Germinal center (tissue), 1 donor: ENCODE results near the gene NMRK1.
A peak's percentile ranks its signal among the peaks of the same experiment; 100 is the strongest.

ENCODE experiments used
- DNase-seq: peaks from one replicate; pipeline ENCODE4 v3.0.0; 2012; ENCODE audit warnings: mixed read lengths, low spot score

Gene NMRK1

DNA sequence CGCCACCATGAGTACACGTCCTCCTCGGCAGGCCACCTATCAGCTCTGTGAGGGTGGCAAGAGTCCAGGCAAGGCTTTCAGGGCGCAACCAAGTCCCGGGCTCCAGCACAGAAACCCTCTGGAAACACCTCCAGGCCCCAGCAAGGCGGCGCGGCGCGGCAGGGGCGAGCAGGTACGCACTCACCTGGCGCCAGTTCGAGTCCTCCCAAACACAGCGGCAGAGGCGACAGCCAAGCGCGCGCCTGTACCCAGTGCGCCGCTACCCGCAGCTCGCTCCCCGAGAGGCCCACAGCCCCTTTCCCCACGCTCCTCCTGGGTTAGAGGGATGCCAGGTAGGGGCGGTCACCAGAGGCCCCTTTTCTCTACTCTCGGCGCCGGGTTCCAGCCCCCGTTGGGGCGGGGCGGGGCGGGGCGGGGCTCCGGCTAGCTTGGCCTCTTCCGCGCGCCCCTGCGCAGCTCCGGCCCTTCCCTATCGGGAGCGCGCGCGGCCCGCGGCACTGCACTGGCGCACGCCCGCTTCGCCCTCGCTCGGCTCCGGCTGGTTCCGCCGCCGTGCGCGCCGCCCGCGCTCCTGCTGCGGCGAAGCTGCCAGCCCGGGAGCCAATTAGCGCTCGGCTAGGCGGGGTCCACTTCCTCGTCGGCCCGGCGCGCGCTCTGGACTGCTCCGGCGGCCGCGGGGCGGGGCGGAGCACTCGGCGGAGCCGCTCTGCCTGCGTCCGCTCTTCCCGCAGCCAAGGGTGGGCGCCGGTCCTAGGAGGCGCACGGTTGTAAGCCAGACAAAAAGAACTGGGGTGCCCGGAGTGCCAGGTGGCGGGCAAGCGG is at the start of gene NMRK1, which contains the start of gene OSTF1:
TSS of gene NMRK1 (minus strand) at position 332 of the 822 bp plus-strand sequence. CDS start 5,040 bp downstream, outside the sequence.
TSS of gene OSTF1 (plus strand) at position 691 of the 822 bp plus-strand sequence. CDS start 179 bp downstream, outside the sequence.
- DNase-seq, result peak; percentile 95

DNA sequence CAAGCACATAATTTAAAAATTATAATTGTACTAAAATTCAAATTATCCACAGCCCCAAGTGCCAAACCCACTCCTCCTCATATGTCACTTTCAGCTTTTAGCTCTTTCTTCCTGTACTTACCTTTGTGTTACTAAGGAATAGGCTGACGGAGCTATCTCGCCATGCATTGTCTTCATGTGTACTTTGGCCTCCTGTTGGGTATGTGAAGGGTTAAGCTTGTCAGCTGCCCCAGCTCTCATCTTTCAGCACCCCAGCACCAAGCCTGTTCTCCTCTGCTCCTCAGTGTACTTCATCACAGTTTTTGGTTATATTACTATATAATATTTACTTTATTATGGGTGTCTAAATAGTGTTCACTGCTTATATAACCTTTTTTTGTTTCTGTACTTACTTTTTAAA is 46.5 kb upstream of the NMRK1 start:
- DNase-seq, result no peak

DNA sequence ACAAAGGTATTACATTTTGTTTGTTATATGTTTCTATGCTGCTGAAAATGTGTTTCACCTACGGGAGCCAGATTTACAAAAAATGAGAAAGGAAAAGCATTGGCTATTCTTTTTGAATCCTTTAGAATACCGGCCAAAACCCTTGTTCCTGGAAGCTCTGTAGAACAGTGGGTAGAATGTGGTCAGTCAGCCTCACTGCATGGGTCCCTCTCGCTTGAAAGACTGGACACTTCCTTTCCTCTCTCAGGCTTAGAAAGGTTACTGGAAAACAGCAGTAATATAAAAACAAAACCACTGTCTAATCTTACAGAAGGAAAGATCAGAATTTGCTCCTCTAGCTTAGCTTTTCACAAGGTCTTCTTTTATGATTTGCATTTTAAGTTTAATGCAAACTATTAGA is 45.4 kb upstream of the NMRK1 start:
- DNase-seq, result no peak

DNA sequence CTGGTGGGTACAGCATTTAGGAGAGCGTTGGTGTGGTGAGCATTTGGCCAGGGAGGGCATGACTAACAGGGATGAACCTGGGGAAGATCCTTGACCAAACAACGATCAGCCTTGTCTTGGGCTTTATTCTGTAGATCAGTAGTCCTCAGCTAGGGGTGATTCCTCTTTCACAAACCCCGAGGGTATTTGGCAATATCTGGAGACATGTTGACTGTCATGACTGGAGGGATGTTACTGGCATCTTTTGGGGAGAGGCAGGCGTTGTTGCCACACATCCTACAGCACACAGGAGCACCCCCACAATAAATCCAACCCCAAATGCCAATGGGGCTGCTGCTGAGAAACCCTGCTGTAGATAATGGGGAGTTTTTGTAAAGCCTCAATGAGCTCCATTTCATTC is 44.3 kb upstream of the NMRK1 start:
- DNase-seq, result no peak

DNA sequence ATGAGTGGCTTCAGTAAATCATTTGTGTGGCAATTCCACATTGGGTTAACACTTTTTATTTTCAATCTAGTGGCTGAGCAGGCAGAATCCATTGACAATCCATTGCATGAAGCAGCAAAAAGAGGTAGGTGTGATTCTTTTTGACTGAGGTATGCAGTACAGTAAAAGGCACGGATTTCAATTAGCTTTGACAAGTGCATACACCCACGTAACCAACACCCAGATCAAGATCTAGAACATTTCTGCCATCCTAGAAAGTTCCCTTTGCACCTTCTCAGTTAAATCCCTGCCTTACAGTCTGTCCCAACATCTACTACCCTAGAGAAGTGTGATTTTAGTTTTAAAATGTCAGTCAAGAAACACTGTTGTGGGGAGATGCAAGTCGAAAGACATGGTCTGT is 43.7 kb upstream of the NMRK1 start:
- DNase-seq, result no peak

DNA sequence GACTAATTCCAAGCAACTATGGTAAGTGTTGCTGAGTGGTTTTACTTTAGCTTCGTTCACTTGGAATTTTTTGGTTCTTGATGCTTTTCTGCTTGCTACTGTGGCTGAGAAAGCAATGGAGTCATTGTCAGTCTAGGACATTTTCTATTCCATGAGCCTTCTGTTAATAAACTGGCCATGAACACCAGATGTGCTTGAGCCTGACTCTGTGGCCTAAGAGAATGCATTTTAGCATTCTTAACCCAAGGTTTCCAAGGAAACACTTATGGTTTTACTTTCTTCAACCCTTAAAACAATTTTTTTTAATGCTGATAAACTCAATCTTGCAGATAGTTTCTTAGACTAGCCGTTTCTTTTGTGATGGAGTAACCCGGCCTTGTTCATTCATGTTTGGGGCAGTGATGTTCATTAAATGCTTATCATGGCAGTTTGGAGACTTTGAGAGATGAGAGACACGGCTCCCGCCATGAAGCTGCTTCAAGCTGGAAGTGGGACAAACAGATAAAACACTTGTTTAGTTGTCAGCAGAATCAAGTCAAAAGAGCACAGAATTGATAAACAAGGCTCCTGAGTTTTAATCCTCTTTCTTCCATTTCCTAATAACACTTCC is 42.8 kb upstream of the NMRK1 start:
- DNase-seq, result no peak

DNA sequence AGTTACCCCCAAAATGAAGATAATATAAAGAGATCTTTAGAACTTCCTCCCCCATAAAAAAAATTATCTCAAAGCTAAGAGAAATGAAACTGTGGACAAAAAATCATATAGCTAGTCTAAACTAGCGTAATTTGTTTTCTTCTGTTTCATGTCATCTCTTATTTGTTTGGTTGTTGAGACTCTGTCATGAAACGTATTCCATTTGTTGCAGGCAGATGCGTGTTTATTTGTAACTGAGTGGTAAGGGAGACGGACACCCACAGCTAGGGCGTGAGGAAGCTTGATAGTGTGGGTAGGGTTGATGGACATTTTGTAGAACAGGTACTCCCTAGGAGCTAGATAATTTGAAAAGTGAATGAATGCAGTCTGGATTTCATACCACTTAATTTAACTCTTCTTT is 42.2 kb upstream of the NMRK1 start:
- DNase-seq, result no peak

DNA sequence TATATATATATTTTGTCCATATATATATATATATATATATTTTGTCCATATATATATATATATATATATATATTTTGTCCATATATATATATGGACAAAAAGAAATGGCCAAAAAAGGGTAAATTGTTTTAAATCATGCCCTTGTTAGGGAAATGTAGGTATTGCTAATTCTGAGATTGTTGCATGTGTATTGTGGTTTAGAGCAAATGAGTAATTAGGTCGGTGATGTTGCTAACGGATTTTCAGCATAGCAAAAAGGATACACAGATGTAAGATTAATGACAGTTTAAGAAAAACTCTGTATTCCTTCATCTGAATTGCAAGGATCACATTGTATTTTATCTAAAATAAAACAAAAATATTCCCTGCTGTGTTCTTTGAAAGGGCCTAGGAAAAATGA is 40.6 kb upstream of the NMRK1 start:
- DNase-seq, result no peak

DNA sequence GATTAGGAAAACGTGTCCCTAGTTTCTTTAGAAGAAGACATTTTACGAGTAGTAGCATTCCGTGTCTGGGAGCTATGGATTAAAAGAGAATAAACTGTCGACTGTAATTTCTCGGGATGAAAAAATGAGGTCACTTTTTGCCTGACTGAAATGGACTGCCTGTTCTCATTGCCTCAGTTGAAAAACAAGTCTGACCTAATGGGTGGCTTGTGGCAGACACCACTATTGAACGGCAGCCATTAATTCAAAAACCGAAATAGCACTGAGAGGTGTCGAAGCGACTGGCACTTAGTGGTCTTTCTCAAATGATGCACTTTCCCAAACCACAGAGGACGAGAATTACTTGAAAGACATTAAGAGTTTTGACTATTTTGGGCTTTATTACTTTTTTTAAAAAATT is 35.7 kb upstream of the NMRK1 start:
- DNase-seq, result no peak

DNA sequence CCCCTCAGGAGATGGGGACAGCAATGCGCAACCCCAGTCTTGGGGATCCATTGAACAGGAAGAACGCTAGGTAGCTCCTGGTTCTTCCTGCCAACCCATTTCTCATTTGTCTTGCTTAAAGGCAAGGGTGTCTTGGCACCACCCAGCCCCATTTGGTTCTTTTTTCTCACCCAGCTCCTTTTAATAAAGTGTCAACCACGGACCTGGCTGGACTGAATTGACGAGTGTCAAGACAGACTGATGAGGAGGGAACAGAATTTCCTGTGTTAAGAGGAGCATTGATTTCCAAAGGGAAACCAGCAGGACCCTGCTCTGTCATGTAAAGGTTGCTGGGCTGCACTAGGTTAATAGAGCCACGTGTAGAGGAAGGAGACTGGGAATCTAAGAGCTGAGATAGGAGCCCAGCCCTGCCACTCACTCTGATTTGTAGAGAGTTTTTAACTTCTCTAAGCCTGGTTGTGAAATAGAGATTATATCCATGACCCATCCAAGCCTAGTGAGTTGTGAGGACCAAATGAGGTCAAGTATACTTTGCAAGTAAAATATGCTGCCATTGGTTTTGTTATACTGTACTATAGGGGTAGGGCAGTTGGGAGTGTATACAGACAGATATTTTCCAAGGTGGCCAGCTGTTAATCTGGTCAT is 34.1 kb upstream of the NMRK1 start:
- DNase-seq, result no peak

DNA sequence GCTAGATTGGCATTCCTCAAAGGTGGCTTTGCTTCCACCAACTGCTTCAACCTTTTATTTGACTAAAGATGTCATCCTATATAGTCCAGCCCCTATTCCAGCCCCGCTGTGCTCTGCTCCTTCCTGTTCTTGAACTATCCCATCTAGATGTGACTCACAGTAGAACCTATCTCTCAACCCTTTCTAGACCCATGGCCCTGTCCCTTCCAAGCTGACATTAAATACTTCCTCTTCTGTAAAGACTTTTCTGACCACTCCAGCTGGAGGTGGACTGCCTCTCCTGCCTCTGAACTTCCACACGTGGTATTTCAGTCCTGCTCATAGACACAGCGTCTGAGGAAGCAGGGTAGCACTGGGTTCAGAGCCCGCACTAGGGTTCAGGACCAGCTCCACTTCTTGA is 32.7 kb upstream of the NMRK1 start:
- DNase-seq, result no peak

DNA sequence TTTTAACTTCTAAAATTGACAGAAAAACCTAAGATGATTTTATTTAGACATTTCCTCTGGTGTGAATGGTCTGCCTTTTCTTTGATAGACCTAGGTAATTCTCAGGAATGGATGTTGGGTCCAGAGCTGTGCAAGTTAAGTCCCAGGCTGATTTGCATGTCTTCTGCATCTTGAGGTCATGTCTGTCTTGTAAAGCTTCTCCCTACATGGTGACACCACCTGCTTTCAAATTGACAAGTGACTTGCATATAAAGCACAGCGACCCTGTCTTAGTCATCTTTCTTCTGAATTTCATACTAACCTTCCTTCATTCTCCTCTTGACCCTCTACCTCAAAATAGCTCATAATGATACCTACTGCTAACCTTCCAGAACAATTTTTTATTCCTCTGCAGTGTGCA is 29.6 kb upstream of the NMRK1 start:
- no peak for DNase-seq

DNA sequence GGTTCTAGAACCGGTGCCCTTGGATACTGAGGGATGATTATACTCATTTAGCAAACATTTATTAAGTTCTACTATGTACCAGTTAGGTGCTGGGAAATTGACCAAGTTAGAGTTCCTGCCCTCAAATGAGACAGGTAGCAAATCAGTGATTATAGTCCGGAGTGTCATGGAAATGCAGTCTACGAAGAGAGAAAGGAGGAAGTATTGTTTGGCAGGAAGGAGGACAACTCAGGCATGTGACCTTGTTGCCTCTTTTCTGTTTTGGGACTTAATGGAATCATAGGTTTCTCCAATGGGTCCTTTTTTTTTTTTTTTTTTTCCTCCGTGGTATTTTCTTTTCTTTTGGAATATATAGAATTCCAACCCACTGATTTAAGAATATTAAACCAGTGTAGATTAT is 28.4 kb upstream of the NMRK1 start:
- no peak for DNase-seq

DNA sequence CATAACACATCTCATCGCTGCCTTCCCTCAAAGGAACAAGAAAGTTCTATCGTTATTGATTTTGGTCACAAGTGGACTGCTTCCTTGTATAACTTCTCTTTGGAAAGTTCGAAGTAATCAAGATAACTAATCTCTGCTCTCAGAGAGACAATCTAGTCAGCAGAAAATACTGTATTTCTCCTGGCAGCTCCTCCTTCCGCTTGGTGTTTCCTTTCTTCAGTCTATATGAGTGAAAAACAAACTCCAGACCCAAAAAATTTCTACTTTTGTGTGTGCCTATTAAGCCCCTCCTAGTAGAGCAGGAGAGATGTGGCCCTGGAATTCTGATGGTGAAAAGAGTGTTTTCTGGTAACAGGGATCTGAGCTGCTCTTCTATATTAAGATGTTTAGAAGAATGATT is 24.8 kb upstream of the NMRK1 start:
- DNase-seq, result no peak

DNA sequence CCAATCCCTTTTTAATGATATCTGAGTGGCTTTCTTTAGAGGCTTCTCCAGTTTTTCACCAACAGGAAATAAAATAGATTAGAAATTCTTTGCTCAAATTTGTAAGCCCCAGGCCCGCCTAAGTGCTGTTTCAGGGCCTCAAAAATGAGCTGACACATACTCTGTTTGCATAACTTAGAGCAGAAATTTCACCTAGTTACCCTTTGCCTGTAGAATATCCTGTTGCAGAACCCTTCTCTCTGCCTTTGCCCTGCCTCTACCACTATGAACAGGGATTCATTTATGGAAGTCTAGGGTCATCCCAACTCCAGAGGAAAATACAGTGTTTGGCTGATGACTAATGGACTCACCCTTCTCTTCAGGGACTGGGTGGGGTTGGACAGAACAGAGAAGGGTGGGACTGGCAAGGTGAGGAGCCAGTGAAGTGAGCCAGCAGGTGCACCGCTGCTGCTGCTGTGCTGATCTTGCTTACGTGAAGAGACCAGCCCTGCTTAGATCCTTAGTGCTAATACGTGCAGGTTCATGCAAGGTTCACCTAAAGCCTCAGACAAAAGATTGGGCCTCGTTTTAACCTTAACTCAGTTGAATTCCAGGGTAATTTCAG is 23.2 kb upstream of the NMRK1 start:
- no peak for DNase-seq

DNA sequence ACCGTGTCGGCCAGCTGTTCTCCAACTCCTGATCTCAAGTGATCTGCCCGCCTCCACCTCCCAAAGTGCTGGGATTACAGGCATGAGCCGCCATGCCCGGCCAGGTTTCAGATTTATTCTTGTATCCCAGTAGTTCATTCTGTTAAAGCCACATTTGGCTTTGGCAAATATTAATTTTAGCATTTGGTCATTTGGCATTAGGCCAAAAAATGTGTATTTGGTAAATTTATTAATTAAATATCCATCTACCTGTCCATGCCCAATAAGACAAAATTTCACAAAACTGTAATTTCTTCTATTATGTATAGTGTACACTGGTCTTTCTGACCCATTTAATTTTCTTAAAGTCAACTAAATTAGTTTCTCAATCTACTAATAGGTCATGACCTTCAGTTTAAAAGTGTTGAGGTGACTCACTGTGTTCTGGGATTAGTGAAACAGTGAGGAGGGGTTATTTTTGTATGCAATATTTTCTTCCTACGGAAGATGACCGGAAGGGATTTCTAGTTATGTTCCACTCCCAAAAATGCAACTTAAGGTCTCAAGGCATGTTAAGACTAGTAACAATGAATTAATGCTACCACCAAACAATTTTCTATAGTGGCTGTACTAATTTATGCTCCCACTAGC is 21.4 kb upstream of the NMRK1 start:
- DNase-seq, result no peak

DNA sequence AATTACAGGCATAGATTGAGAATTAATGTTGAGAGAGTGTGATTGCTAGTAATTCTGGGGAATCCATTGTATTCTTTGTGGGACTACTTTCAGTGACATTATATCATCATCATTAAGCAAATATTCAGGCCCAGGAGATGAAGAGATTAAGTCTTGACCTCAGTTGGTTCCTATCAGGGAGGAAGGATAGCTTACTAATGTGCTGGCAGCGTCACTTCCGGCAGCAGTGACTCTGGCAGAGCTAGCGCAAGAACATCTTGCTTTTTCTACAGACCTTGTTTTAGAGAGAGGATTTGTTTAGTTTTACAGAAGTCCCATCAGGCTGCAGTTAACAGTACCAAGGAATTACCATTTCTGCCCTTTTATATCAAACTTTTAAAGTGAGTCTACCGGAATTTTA is 20.6 kb upstream of the NMRK1 start:
- DNase-seq, result no peak

DNA sequence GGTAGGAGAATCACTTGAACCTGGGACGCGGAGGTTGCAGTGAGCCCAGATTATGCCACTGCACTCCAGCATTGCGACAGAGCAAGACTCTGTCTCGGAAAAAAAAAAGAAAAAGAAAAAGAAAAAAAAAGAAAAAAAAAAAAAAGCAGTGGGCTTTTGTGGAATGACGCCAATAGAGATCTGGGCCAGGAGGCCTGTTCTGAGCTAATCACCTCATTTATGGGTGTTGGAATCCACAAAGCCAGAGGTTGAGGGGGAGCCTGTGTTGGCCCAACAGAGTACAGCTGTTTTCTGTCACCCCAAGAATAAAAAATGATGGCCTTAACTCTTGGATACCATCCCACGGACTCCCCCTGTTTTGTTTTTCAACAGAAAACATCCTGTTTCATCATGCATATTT is 18.9 kb upstream of the NMRK1 start:
- no peak for DNase-seq

DNA sequence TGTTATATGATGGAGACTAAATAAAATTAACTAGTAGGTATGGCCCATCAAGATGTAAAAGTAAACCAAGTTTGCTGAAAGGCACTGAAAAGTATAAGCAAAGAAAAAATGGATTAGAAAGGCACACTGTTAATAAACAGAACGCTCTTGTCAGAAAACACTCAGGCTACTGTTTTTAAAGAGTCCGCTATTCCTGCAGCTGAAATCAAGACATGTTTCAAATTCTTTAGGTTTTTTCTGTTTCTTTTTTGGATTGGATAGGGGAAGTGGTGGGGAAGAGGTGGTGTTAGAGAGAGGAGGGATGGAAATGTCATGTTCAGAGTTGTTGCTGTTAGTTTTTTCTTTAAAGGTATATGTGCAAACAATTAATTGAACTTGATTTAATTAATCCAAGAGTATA is 17.9 kb upstream of the NMRK1 start:
- DNase-seq, result no peak

DNA sequence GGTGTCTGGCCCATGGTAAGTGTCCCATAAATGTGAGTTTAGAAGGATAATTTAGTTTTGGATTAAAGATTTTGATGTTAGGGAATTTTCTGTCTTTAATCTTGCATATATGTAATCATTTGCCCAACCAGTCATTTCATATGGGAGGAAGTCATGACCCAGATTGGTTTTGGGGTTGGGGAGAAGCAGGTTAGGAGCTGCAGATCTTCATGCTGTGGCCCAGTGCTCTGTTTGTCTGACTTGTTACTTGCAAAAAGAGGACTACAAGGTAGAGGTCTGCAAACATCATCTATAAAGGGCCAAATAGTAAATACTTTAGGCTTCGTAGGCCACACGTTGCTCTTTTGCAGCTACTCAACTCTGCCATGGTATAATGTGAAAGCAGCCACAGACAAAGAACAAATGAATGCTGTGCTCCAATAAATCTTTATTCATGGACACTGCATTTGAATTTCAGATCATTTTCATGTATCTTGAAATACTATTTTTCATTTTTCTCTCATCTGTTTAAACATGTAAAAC is 17.1 kb upstream of the NMRK1 start:
- DNase-seq, result no peak

DNA sequence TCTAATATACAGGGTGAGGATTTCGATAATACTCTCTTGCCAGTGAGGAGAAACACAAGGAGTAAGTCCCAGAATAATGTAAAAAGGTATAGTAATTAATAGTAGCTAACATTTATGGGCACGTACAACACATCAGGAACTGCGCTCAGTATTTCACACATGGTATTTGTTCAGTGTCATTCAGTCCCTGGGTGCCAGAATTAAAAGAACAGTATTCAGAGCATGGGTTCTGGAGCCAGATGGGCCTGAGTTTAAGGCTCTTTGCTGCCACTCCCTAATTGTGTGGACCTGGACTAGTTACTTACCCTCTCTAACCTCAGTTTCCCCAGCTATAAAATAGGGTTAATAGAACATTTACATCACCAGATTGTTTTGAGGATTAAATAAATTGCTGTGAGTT is 16.7 kb upstream of the NMRK1 start:
- no peak for DNase-seq

DNA sequence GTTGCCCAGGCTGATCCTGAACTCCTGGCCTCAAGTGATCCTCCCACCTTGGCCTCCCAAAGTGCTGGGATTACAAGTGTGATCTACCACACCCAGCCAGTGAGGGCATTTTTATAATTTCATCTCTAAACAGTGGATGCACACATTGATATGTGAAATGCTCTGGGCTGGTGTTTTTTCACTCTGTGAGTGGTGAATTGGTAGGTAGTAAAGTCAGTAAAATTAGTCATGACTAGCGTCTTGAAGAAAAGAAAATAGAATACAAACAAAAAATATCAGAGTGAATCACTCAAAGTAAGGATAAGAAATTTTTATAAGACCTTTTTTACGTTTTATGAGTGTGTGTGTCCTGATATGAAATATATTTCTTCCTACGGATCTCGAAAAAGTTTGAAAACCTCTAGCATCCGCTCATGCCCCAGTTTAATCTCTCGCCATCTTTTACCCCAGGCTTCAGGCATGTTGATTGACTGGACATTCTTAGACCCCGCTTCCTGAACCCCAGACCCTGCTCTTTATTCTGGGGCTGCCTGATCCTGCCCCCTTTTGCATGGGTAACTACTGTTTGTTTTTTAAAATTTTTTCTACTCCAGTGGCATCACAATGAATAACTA is 14.3 kb upstream of the NMRK1 start:
- DNase-seq, result no peak
